ENCODE measurements around the gene UBTF. TPM values are rescaled to one million over a fixed set of nuclear protein-coding genes. Genes with fewer than 3 reads are reported as not detected.

UBTF gene
- polyA plus RNA-seq, 3 donors = 120 to 138 (median 125) TPM

GRCh38 chr17:44176257-44176656, 43.2 kb downstream of the UBTF start:
- DNase-seq = no peak

DNA sequence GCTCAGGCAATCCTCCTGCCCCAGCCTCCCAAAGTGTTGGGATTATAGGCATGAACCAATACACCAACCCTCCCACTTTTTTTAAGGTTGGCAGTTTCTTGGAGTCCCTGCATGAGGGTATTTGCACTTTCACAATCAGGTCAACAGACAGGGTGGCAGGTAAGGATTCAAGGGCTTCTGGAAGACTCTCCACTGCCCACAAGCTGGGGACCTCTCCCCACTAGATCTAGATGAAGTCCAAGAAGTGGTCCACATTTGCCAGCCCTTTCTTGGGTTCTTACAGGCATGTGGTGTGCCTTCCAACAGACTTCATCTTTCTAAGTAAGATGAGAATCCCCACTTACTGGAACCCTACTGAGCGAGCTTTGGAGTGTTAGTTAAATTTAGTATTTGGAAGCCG, 45.0 kb downstream of the UBTF start:
- no peak for DNase-seq

GRCh38 chr17:44171931-44172455, 47.5 kb downstream of the UBTF start:
- no peak for DNase-seq

- DNase-seq = no peak
Observed at GRCh38 chr17:44170499-44171201, 48.8 kb downstream of the UBTF start, which contains the start of gene ASB16. TSS of gene ASB16 (plus strand) at chr17:44170704. CDS start at chr17:44170790, 86 bp downstream.

- no peak for DNase-seq
Observed at GRCh38 chr17:44170135-44170498, 49.4 kb downstream of the UBTF start.

- no peak for DNase-seq
Observed at GRCh38 chr17:44167181-44167861, 52.2 kb downstream of the UBTF start.

- no peak for DNase-seq
Observed at GRCh38 chr17:44164476-44164875, 55.0 kb downstream of the UBTF start.

GRCh38 chr17:44159519-44160210, 59.8 kb downstream of the UBTF start:
- DNase-seq = no peak

DNA sequence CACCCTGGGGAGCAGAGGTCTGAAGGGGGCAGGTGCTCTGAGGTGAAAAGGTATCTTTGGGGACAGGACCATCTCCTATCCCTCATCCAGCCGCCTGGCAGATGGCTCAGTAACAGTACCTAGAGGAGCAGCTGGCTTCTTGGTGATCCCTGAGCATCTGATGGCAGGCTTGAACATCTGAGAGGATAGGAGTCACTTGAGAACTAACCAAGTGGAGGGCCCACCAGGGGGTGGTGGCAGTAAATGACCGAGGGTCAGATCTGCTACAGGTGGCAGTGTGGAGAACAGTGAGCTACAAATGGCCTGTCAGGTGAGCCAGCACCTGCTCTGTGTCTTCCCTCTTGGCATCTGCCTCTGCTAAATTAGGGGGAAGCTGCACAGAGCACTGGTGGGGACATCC, 64.0 kb downstream of the UBTF start:
- no peak for DNase-seq

Other genes with a start within 250 kb of the UBTF start
- 1 to 10 TPM; 3.4 to 3.8 (median 3.6) TPM for gene NAGS, start 215.1 kb downstream of the UBTF start, polyA plus RNA-seq (ENCODE audit: insufficient read length in 3 of 3)
- 10 to 100 TPM; 41.7 to 50.5 (median 47.0) TPM for gene TMEM101, start 204.7 kb downstream of the UBTF start, polyA plus RNA-seq (ENCODE audit: insufficient read length in 3 of 3)
- gene LSM12, start 153.0 kb downstream of the UBTF start, polyA plus RNA-seq (ENCODE audit: insufficient read length in 3 of 3) = 10 to 100 TPM; 38.4 to 41.6 (median 39.2) TPM
- 10 to 100 TPM; 78.6 to 94.0 (median 92.4) TPM for gene G6PC3, start 148.9 kb downstream of the UBTF start, polyA plus RNA-seq (ENCODE audit: insufficient read length in 3 of 3)
- 10 to 100 TPM; 49.4 to 57.4 (median 53.8) TPM for gene HDAC5, start 96.0 kb downstream of the UBTF start, polyA plus RNA-seq (ENCODE audit: insufficient read length in 3 of 3)
- gene HROB, start 77.7 kb downstream of the UBTF start, polyA plus RNA-seq (ENCODE audit: insufficient read length in 3 of 3) = 1 to 10 TPM; 4.8 to 5.8 (median 5.5) TPM
- gene ASB16, start 49.0 kb downstream of the UBTF start, polyA plus RNA-seq (ENCODE audit: insufficient read length in 3 of 3) = 1 to 10 TPM; 2.1 to 4.7 (median 4.4) TPM
- 10 to 100 TPM; 50.3 to 60.8 (median 50.4) TPM for gene TMUB2, start 32.7 kb downstream of the UBTF start, polyA plus RNA-seq (ENCODE audit: insufficient read length in 3 of 3)
- gene ATXN7L3, start 19.8 kb downstream of the UBTF start, polyA plus RNA-seq (ENCODE audit: insufficient read length in 3 of 3) = 10 to 100 TPM; 62.8 to 76.8 (median 64.6) TPM
- gene SLC4A1, start 48.5 kb upstream of the UBTF start, polyA plus RNA-seq (ENCODE audit: insufficient read length in 3 of 3) = 10 to 100 TPM in 1 of 3 donors, 1 to 10 TPM in 2; 6.4 to 11.2 (median 8.5) TPM
- gene RUNDC3A, start 88.9 kb upstream of the UBTF start, polyA plus RNA-seq (ENCODE audit: insufficient read length in 3 of 3) = 1 to 10 TPM; 1.7 to 2.7 (median 1.7) TPM
- gene SLC25A39, start 105.1 kb upstream of the UBTF start, polyA plus RNA-seq (ENCODE audit: insufficient read length in 3 of 3) = 100 to 1,000 TPM; 107 to 135 (median 117) TPM
- gene GRN, start 125.6 kb upstream of the UBTF start, polyA plus RNA-seq (ENCODE audit: insufficient read length in 3 of 3) = 100 to 1,000 TPM; 270 to 310 (median 292) TPM
- gene FAM171A2, start 144.2 kb upstream of the UBTF start, polyA plus RNA-seq (ENCODE audit: insufficient read length in 3 of 3) = 10 to 100 TPM; 42.7 to 54.6 (median 49.1) TPM
- 1 to 10 TPM; 5.4 to 7.0 (median 5.5) TPM for gene ITGA2B, start 170.0 kb upstream of the UBTF start, polyA plus RNA-seq (ENCODE audit: insufficient read length in 3 of 3)